ENCODE results near the gene ELMOD1.
A peak's percentile ranks its signal among the peaks of the same experiment; 100 is the strongest.

The ELMOD1 gene

GRCh38 chr11:107651672-107652071 is 60.7 kb downstream of the ELMOD1 start:
- DNase-seq: peak; percentile 5 to 13

- DNase-seq: no peak
These were observed 62.1 kb downstream of the ELMOD1 start for GRCh38 chr11:107653076-107653475.

- no peak for DNase-seq
These were observed 64.7 kb downstream of the ELMOD1 start for GRCh38 chr11:107655602-107656001.

DNA sequence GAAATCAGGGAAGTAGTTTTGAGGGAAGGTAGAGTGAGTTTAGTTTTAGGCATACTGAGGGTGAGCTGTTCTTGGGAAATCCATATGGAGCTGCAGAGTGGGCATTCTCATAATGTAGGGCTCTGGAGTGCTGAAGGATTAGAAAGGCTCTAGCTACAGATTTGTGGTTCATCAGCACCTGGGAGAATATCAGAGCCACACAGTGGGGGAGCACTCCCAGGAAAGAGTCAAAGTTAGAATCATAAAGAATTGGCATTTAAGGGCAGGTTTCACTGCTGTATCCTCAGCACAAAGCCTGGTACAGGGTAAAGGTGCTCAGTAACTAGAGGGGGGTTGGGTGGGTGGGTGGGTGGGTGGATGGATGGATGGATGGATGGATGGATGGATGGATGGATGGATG is 68.4 kb downstream of the ELMOD1 start:
- DNase-seq: no peak

GRCh38 chr11:107660066-107660465 is 69.1 kb downstream of the ELMOD1 start:
- DNase-seq: no peak

DNA sequence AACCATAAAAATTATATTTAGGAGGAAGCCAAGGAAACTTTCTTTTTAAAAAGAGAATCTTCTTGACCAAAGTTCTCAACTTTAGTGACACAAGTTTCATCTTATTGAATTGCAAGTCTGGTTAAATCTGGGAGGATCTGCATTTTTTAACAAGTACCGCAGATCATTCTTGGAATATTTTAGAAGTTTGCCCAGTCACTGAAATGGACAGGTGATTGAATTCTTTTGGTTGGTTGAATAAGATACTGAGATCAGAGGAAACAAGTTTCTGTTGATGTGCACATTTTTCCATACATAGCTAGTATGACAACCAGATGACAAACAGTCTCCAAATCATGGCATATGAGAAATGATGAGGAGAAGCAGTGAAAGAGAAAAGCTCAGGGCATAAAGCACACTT is 70.7 kb downstream of the ELMOD1 start:
- DNase-seq: no peak

GRCh38 chr11:107665018-107665417 is 74.1 kb downstream of the ELMOD1 start:
- no peak for DNase-seq

DNA sequence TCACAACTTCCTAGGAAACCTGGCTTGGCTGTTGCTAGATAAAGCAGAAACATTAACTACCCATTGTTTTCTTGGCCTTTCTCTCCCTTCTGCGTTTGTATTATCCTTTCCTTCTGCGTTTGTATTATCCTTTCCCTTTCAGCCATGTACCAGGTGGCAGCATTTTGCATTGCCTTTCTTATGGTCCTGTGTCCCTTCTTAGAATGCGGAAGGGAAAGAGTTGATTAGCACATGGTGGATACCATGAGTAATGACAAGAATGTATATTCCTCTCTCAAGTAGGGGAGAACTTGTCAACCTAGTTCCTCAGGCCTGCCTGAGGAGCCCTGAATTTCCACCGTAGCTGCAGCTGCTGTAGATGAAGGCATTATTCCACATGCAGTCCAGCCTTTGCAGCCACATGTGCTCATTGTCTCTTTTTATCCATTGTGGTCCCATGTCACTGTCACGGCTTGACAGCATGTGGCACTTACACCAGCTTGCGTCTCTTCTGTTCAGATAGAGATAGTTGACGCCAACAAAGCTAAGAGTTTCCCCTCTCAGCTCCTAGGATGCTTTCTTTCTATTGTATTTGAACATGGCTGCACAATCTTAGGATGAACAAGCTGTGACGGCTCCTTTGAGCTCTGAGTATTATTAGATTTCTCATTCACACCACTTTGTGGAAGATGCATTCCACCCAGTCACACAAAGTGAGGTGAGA is 76.1 kb downstream of the ELMOD1 start:
- DNase-seq: no peak

DNA sequence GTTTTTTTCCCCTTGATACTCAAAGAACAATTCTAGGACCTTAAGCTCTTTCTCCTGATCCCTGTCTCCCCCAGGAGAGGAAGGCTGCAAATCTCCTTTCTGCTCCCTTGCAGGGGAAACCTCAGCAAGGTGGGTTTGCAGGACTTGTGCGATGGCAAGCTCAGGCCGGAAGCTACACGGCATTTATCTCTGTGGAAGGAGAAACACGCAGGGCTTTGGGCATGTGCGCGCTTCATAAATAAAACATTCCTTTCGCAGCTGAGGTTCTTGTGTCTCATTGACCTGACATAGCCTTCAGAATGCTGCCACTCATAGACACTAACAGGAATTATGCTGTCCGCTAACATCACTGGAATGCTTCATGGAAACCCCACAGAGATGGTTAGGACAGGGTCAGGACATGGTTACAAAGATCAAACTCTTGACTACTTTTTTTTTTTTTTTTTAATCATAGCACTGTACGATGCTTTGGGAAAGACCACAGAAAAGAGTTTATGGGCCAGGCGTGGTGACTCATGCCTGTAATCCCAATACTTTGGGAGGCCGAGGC is 78.3 kb downstream of the ELMOD1 start:
- no peak for DNase-seq

DNA sequence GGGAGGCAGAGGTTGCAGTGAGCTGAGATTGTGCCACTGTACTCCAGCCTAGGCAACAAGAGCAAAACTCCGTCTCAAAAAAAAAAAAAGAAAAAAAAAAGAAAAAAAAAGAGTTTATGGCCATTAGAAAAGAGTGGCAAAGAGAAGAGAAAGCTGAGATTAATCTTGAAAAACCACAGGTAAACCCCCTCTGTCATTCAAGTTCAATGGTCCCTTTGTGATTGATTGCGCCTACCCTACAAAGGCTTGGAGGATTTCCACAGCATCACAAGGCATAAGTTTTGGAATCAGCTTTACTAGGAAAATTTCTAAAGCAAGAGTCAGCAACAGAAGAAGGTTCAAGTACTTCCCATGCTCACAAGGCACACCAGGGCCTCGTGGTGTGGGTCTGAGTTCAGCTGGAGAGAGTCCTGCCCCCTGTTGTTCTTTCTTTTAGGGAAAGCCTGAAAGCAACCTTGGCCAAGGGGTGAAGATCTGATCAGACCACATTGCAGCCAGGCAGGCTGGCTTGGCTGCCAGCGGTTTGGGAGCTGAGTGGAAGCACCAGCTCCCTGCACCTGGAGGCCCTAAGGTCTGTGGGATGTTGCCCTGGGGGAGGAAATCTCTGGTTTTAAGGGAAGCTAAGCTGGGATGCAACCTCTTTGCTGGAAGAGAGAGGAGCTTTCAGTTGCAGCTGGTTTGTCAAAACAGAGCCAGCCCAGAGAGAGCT is 79.1 kb downstream of the ELMOD1 start:
- DNase-seq: no peak

GRCh38 chr11:107675902-107676301 is 85.0 kb downstream of the ELMOD1 start:
- no peak for DNase-seq

- no peak for DNase-seq
These were observed 85.5 kb downstream of the ELMOD1 start for GRCh38 chr11:107676336-107677057.

- DNase-seq: no peak
These were observed 87.1 kb downstream of the ELMOD1 start for GRCh38 chr11:107677924-107678631.

GRCh38 chr11:107678632-107678971 is 87.7 kb downstream of the ELMOD1 start:
- DNase-seq: no peak

- DNase-seq: no peak
These were observed 88.5 kb downstream of the ELMOD1 start for GRCh38 chr11:107679255-107680024.

DNA sequence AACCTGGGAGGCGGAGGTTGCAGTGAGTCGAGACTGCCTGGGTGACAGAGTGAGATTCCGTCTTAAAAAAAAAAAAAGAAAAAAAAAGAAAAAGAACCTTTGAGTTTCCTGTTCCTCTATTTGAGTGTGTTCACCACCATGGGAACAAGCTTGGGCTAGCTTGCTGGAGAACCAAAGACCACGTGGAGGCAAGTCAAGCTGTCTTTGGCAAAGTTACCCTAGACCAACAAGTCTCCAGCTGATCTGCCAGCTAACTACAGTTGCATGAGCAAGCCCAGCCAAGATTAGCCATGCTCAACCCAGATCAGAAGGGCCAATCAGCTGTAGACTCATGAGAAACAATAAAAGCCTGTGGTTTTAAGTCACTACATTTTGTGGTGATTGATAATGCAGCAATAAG is 91.2 kb downstream of the ELMOD1 start:
- peak in 1 of 2 experiments; percentile 23 for DNase-seq

- DNase-seq: no peak
These were observed 91.6 kb downstream of the ELMOD1 start for GRCh38 chr11:107682572-107682971.

DNA sequence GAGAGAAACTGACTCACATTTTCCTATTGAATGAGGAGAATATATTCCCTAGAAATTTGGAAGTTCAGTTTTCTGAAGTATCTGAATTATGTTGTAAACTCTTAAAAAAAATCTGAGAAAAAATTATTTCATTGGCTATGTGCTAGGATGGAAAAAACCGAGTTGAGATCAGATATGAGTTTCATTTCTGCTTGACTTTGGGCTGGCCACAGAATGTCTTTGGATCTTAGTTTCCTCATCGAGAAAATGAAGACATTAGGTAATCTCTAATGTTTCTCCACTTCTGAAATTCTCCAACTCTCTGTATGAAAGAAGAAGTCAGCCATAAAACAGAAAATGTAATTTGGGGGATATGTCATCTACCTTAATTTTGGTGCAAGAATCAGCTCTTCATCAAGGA is 92.1 kb downstream of the ELMOD1 start:
- no peak for DNase-seq

DNA sequence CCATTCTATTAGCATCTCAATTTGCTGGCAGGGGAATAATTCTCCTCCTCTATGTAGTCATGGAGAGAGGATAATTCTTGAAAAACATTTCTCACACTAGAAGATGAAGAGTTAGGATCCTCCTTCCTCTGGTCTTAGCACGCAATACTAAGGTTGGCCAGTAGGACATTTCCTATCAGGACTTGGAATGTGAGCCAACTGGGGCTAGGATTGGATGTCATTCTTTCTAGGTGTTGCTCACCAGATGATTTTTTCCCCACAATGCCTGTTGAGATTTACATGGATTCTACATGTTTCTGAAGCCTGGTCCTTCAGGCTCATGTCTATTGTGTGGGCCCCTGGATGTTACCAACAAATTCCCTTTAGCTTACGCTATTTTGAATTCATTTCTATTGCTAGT is 92.9 kb downstream of the ELMOD1 start:
- no peak for DNase-seq

DNA sequence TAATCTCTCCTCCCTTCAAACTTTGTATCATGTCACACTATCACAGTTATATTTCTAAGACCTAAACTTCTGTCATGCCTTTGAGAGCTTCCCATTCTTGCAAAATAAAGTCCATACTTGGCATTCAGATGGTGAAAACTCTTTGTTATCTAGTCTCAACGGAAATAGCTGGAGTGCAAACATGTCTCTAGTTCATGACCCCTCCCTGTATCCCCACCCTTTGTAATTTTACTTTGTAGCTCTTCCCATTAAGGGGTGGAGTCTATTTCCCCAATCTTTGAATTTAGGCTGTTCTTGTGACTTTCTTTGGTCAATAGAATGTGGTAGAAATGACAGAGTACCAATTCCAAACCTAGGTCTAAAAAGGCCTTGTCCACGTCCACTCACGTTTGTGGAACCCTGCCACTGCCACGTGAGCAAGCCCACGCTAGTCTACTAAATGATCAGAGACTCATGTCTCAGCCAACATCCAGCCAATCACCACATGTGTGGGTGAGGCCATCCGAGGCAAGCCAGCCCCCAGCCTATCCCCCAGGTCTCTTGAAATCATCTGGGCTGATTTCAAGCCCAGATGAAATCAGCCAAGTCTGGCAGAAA is 97.5 kb downstream of the ELMOD1 start:
- no peak for DNase-seq

GRCh38 chr11:107689317-107690202 is 98.6 kb downstream of the ELMOD1 start:
- peak; percentile 67 to 87 for DNase-seq
